ENCODE results near the gene EPHB3.

Gene EPHB3

GRCh38 chr3:184561061-184561912, at the start of gene EPHB3:
Gene EPHB3 (plus strand): TSS chr3:184561785. CDS start chr3:184562236, 451 bp downstream.
- TF ChIP-seq ZBTB7A (IDR thresholded peaks at IDR 0.05; ENCODE audit: low read depth): peak; percentile 83; the same call in 1 of the 2 replicates
- no peak; the same call in 1 of the 2 replicates for TF ChIP-seq MAX (IDR thresholded peaks at IDR 0.05)
- no peak for TF ChIP-seq REST (IDR thresholded peaks at IDR 0.05; ENCODE audit: low read depth)
- TF ChIP-seq TAF1 (IDR thresholded peaks at IDR 0.05; ENCODE audit: low read depth): peak; percentile 97
- TF ChIP-seq FOXM1 (IDR thresholded peaks at IDR 0.05; ENCODE audit: borderline replicate concordance, low read depth): no peak; the same call in 1 of the 2 replicates
- TF ChIP-seq EGR1 (IDR thresholded peaks at IDR 0.05): no peak
- peak; percentile 58; the same call in 1 of the 2 replicates for TF ChIP-seq YY1 (IDR thresholded peaks at IDR 0.05; ENCODE audit: low read depth)
- peak; percentile 28; the same call in 1 of the 2 replicates for TF ChIP-seq CREB1 (IDR thresholded peaks at IDR 0.05; ENCODE audit: low read depth)
- no peak for TF ChIP-seq EP300 (IDR thresholded peaks at IDR 0.05; ENCODE audit: borderline replicate concordance)
- TF ChIP-seq TEAD4 (IDR thresholded peaks at IDR 0.05): no peak
- 0 out of 2 replicates have a peak, but pooled peaks have one; percentile 9 for TF ChIP-seq NFIC (IDR thresholded peaks at IDR 0.05)
- no peak for TF ChIP-seq CEBPB (IDR thresholded peaks at IDR 0.05)
- TF ChIP-seq RAD21 (IDR thresholded peaks at IDR 0.05; ENCODE audit: low read depth): peak; percentile 100
- TF ChIP-seq TCF12 (IDR thresholded peaks at IDR 0.05; ENCODE audit: low read depth): no peak
- no peak for TF ChIP-seq USF1 (IDR thresholded peaks at IDR 0.05)

GRCh38 chr3:184512621-184513020, 49.0 kb upstream of the EPHB3 start:
- TF ChIP-seq USF1 (IDR thresholded peaks at IDR 0.05): no peak
- no peak for TF ChIP-seq TAF1 (IDR thresholded peaks at IDR 0.05; ENCODE audit: low read depth)
- TF ChIP-seq CREB1 (IDR thresholded peaks at IDR 0.05; ENCODE audit: low read depth): no peak

- peak; percentile 88 for TF ChIP-seq RAD21 (IDR thresholded peaks at IDR 0.05; ENCODE audit: low read depth)
- TF ChIP-seq REST (IDR thresholded peaks at IDR 0.05; ENCODE audit: low read depth): no peak
- peak; percentile 8; the same call in 1 of the 2 replicates for TF ChIP-seq MAX (IDR thresholded peaks at IDR 0.05)
- peak; percentile 69 for TF ChIP-seq ZBTB7A (IDR thresholded peaks at IDR 0.05; ENCODE audit: low read depth)
- TF ChIP-seq NFIC (IDR thresholded peaks at IDR 0.05): 0 out of 2 replicates have a peak, but pooled peaks have one; percentile 9
Observed at GRCh38 chr3:184513276-184514170, 48.1 kb upstream of the EPHB3 start.

GRCh38 chr3:184514171-184514490, 47.5 kb upstream of the EPHB3 start:
- TF ChIP-seq NFIC (IDR thresholded peaks at IDR 0.05) (no peak), EGR1 (IDR thresholded peaks at IDR 0.05) (no peak), CREB1 (IDR thresholded peaks at IDR 0.05; ENCODE audit: low read depth) (no peak), RAD21 (IDR thresholded peaks at IDR 0.05; ENCODE audit: low read depth) (no peak), TCF12 (IDR thresholded peaks at IDR 0.05; ENCODE audit: low read depth) (no peak), YY1 (IDR thresholded peaks at IDR 0.05; ENCODE audit: low read depth) (no peak), EP300 (IDR thresholded peaks at IDR 0.05; ENCODE audit: borderline replicate concordance) (no peak), USF1 (IDR thresholded peaks at IDR 0.05) (no peak)
